ENCODE results near the gene ATG16L2. TPM values are rescaled to one million over a fixed set of nuclear protein-coding genes. Genes with fewer than 3 reads are reported as not detected.

Gene ATG16L2
- total and polyA plus RNA-seq, 2 of the 4 experiments (the other 2 are of a cell fraction): 1.3 to 12.7 TPM

DNA sequence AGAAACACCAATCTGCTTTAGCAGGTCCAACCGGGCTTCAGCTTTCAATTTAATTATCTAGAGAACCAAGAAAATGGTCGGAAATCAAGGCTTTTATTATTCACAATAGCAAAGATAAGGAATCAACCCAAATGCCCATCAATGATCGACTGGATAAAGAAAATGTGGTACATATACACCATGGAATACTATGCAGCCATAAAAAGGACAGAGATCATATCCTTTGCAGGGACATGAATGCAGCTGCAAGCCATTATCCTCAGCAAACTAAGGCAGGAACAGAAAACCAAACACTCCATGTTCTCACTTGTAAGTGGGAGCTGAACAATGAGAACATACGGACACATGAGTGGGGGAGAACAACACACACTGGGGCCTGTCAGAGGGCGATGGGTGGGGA is 53.8 kb downstream of the ATG16L2 start:
- WGBS, 2 experiments (ENCODE audit: extremely low coverage in 2 of 2, insufficient read length in 1 of 2): no CpG with 5 or more reads among the region's 5 CpGs
- no peak overlapping the region for H3K23ac ChIP-seq (ENCODE audit: low read depth, low read length)
- no peak for ATAC-seq (ENCODE audit: low read depth)

More for the DNA sequence above, 53.8 kb downstream of the ATG16L2 start:
- Histone ChIP-seq H2BK5ac (ENCODE audit: low read depth, low read length, poor library complexity, severe bottlenecking) (no peak overlapping the region), H3K9me1 (ENCODE audit: insufficient read depth, low read length) (peaks cover 2% of the 10 kb centered on the region; the same call in 1 of the 2 replicates), H2BK15ac (ENCODE audit: low read depth, low read length) (no peak overlapping the region), H3K4ac (ENCODE audit: low read depth, low read length) (no peak overlapping the region), H4K5ac (ENCODE audit: low read depth, low read length) (no peak overlapping the region), H4K20me1 (ENCODE audit: insufficient read depth, low read length) (no peaks in the 10 kb centered on the region; the same call in 1 of the 2 replicates), H2AFZ (replicated peaks; ENCODE audit: low read length, poor library complexity) (no peak overlapping the region), H4K91ac (ENCODE audit: insufficient read depth, low read depth, low read length) (no peak overlapping the region), H2AK9ac (replicated peaks; ENCODE audit: low read depth, low read length, poor library complexity) (no peak overlapping the region), H3K27ac (ENCODE audit: insufficient read depth, low read length) (no peak overlapping the region), H2AK5ac (ENCODE audit: low read depth, low read length) (no peak overlapping the region), H3K27me3 (ENCODE audit: control insufficient read depth, insufficient read depth, low read length) (no peaks in the 10 kb centered on the region), H3K9ac (ENCODE audit: low read depth, low read length) (no peak overlapping the region), H3K4me2 (ENCODE audit: low read depth, low read length) (no peak overlapping the region), H2BK20ac (ENCODE audit: low read depth, low read length) (no peak overlapping the region), H3K79me1 (ENCODE audit: low read depth in 1 of 2, low read length in 2 of 2) (peaks cover 4 to 7% of the 10 kb centered on the region in 2 experiments; a peak in 3 of 4 replicates), H3K18ac (ENCODE audit: low read depth, low read length) (no peak overlapping the region), H3K4me3 (ENCODE audit: insufficient read depth, low read depth, low read length) (no peak overlapping the region), H3K14ac (replicated peaks; ENCODE audit: low read depth, low read length) (no peak overlapping the region), H3K56ac (ENCODE audit: extremely low read depth, insufficient read depth, low read length) (no peak overlapping the region), H2BK120ac (ENCODE audit: low read depth, low read length) (no peak overlapping the region), H3K36me3 (ENCODE audit: control insufficient read depth, insufficient read depth, low read length) (peaks cover 2% of the 10 kb centered on the region), H4K8ac (ENCODE audit: low read depth in 2 of 2, low read length in 2 of 2) (no peak overlapping the region), H3K4me1 (ENCODE audit: control insufficient read depth, insufficient read depth, low read length) (peaks cover 2% of the 10 kb centered on the region; the same call in 1 of the 2 replicates), H3K9me3 (ENCODE audit: control insufficient read depth, insufficient read depth, low read length) (no peaks in the 10 kb centered on the region)
- ChIA-PET CTCF (interaction anchor here (0.5 kb wide), 1 partner anchor 1797 kb away, joined by 3 read pairs; no protein-coding TSS in a partner anchor), POLR2A (ENCODE audit: unreplicated experiment) (no interaction called here)
- in situ Hi-C loops (cut with MboI; ENCODE audit: low sequenced_read_pairs): no loop called here
- no peak for TF ChIP-seq POLR2A (IDR thresholded peaks at IDR 0.05; ENCODE audit: low read depth, low read length)
- TF ChIP-seq CHD1 (IDR thresholded peaks at IDR 0.05; ENCODE audit: low read depth, low read length): no peak
- no peak for TF ChIP-seq RCOR1 (IDR thresholded peaks at IDR 0.05; ENCODE audit: insufficient replicate concordance, low read length)
- no peak for TF ChIP-seq MAZ (IDR thresholded peaks at IDR 0.05; ENCODE audit: borderline replicate concordance, low read depth, low read length)
- TF ChIP-seq RAD21 (IDR thresholded peaks at IDR 0.05; ENCODE audit: low read length): no peak
- BruUV-seq (replicated peaks): no TSS peak
- intact Hi-C loops (cut with micrococcal nuclease): no loop called here
- dilution Hi-C loops (cut with HindIII; ENCODE audit: low sequenced_read_pairs, unreplicated experiment): no loop called here
- no peak for DNase-seq

Data from IMR-90 (cell line).